ENCODE data around the gene TBC1D22A. TPM values are rescaled to one million over a fixed set of nuclear protein-coding genes. Genes with fewer than 3 reads are reported as not detected.
A peak's percentile ranks its signal among the peaks of the same experiment; 100 is the strongest.

TBC1D22A gene
- total RNA-seq, 4 donors from 2014 or later, result 31.2 to 111 (median 41.8) TPM

DNA sequence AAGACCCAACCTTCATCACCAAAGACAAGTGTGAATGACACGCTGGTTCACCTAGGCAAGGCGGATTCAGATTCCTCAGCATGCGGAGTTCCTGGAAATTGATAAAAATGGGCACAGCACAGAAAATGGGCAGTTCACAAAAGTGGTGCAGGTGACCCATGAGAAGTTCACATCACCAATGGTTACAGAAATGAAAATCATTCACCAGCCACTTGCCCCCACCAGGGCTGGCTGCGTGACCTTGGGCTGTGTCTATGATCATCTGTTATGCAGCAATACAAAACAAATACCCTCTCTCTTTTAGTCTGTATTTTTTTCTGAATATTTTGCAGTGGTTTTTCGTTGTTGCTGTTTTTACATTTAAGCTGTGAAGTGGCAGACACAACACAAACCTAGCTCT lies 415.9 kb downstream of the TBC1D22A start:
- no peak overlapping the region for H3K4me3 ChIP-seq
- DNase-seq, result no peak
- in situ Hi-C loops (cut with MboI; ENCODE audit: low pct_ligation_motif_present in 1 of 4, low pct_unique_long_range_greater_than_20kb in 1 of 4, low sequenced_read_pairs in 3 of 4), result no loop called here

DNA sequence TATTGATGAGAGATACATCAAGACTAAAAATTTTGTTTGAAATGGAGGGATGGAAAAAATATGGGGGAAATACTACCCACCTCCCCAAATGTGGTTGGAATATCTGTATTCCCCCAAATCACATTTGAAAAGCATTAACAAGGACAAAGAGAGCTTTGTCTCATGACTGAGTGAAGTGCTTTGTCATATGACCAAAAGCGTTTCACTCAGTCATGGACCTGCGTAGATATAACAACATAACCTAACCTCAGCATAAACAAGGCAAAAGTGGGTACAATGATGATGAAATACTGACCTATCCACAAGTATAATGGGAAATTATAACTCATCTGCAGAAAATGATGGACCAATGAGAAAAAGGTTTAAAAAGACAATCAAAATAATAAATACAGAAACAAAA lies 418.3 kb downstream of the TBC1D22A start:
- no peaks in the 10 kb centered on the region for H3K36me3 ChIP-seq
- TF ChIP-seq CTCF (IDR thresholded peaks at IDR 0.05), result no peak
- no peak for TF ChIP-seq POLR2A (IDR thresholded peaks at IDR 0.05)
- no peak for TF ChIP-seq EP300 (IDR thresholded peaks at IDR 0.05; ENCODE audit: low read depth)
- TF ChIP-seq POLR2AphosphoS5 (IDR thresholded peaks at IDR 0.05), result no peak
- no peak overlapping the region for H3K27ac ChIP-seq
- intact Hi-C loops (cut with DNase I; ENCODE audit: low total_unique reads), result no loop called here
- H3K9me3 ChIP-seq, result peaks cover 8 to 11% of the 10 kb centered on the region in 2 donors
- in situ Hi-C loops (cut with MboI; ENCODE audit: low pct_ligation_motif_present in 1 of 4, low pct_unique_long_range_greater_than_20kb in 1 of 4, low sequenced_read_pairs in 3 of 4), result no loop called here
- no peak for DNase-seq
- H3K4me3 ChIP-seq, result no peak overlapping the region
- H3K27me3 ChIP-seq, result no peaks in the 10 kb centered on the region
- 85% methylated on average over 2 of the region's 2 CpGs; no CpG with 5 or more reads in 1 of the 2 donors for WGBS, 2 donors (ENCODE audit: low coverage in 1 of 2)
- no peaks in the 10 kb centered on the region for H3K4me1 ChIP-seq

More for the DNA sequence above, 415.9 kb downstream of the TBC1D22A start:
- Histone ChIP-seq H3K27me3 (no peaks in the 10 kb centered on the region), H3K9me3 (no peaks in the 10 kb centered on the region), H3K36me3 (no peaks in the 10 kb centered on the region), H3K4me1 (no peaks in the 10 kb centered on the region), H3K27ac (no peak overlapping the region)
- 84 to 93% methylated on average over 2 to 5 of the region's 5 CpGs for WGBS, 2 donors (ENCODE audit: low coverage in 1 of 2)
- intact Hi-C loops (cut with DNase I; ENCODE audit: low total_unique reads), result no loop called here
- no peak for TF ChIP-seq EP300 (IDR thresholded peaks at IDR 0.05; ENCODE audit: low read depth)
- no peak for TF ChIP-seq POLR2AphosphoS5 (IDR thresholded peaks at IDR 0.05)
- no peak for TF ChIP-seq POLR2A (IDR thresholded peaks at IDR 0.05)
- no peak for TF ChIP-seq CTCF (IDR thresholded peaks at IDR 0.05)

DNA sequence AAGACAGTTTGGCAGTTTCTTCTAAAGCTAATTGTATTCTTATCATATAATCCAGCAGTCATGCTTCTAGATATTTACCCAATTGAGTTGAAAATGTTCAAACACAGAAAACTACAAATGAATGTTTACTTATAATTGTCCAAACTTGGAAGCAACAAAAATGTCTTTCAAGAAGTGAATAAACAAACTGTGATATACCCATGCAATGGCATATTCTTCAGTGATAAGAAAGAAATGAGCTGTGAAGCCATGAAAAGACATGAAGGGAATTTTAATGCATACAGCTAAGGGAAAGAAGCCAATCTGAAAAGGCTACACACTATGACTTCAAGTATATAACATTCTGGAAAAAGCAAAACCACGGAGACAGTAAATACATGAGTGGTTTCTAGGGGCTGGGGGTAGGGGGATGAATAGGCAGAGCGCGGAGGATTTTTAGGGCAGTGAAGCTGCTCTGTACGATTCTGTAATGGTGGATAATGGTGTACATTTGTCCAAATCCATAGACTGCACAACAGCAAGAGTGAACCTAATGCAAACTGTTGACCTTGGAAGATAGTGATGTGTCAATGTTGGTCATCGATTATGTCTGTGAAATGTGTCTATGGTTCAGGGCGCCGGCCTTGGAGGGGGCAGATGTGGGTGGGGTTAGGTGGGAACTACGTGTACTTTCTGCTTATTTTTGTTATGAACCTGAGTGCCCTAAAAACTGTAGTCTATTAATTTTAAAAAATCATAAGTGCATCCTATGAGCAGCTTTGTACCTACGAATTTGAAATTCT lies 424.9 kb downstream of the TBC1D22A start:
- peaks cover 8 to 15% of the 10 kb centered on the region in 2 donors for H3K9me3 ChIP-seq
- 89 to 91% methylated on average over 8 to 9 of the region's 9 CpGs for WGBS, 2 donors (ENCODE audit: low coverage in 1 of 2)
- no peaks in the 10 kb centered on the region for H3K27me3 ChIP-seq
- no peaks in the 10 kb centered on the region for H3K36me3 ChIP-seq
- no peak overlapping the region for H3K27ac ChIP-seq
- no peak overlapping the region for H3K4me3 ChIP-seq
- H3K4me1 ChIP-seq, result no peaks in the 10 kb centered on the region
- TF ChIP-seq POLR2A (IDR thresholded peaks at IDR 0.05) (no peak), POLR2AphosphoS5 (IDR thresholded peaks at IDR 0.05) (no peak)
- in situ Hi-C loops (cut with MboI; ENCODE audit: low pct_ligation_motif_present in 1 of 4, low pct_unique_long_range_greater_than_20kb in 1 of 4, low sequenced_read_pairs in 3 of 4), result no loop called here
- DNase-seq, result no peak
- intact Hi-C loops (cut with DNase I; ENCODE audit: low total_unique reads), result no loop called here

DNA sequence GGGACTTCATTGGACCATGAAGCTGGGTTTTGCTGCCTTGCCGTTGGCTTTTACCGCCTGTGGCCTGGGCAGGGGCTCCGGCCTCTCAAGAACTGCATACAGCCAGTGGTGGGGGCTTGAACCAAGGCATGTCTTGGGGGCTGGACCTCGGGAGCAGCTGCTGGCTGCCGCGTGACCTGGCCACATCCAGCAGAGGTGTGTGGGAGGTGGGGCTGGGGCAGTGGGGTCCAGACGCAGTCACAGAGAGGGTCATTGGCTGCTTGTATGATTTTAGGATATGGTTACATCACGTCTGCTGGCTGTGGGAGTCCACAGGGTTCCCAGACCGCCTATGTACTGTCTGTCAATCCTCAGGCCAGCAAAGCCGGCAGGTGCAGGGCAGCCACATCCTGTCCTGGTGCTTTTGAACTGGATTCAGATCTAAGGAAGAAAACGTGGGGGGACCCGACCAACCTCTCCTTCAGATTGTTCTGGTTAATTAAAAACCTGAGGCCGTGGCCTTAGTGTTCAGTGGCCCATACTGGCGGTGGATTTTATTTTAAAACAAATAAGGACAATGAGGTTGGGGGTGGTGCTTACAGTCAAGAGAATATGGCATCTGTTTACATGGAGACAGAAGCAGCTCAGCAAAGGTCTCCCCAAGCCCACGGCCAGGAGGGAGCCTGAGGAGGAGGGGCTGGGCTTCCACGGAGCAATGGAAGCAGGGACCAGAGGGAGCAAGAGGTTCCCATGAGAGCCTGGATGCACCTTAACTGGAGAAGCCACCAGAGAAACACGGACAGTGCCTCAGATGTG lies 426.0 kb downstream of the TBC1D22A start:
- Histone ChIP-seq H3K27me3 (no peaks in the 10 kb centered on the region), H3K4me3 (no peak overlapping the region), H3K9me3 (peaks cover 8 to 15% of the 10 kb centered on the region in 2 donors), H3K27ac (no peak overlapping the region), H3K4me1 (peaks cover 0 to 2% (median under 1%) of the 10 kb centered on the region in 4 donors), H3K36me3 (no peaks in the 10 kb centered on the region)
- no peak for TF ChIP-seq POLR2AphosphoS5 (IDR thresholded peaks at IDR 0.05)
- in situ Hi-C loops (cut with MboI; ENCODE audit: low pct_ligation_motif_present in 1 of 4, low pct_unique_long_range_greater_than_20kb in 1 of 4, low sequenced_read_pairs in 3 of 4), result no loop called here
- intact Hi-C loops (cut with DNase I; ENCODE audit: low total_unique reads), result no loop called here
- peak; percentile 2 for DNase-seq
- WGBS, 2 donors (ENCODE audit: low coverage in 1 of 2), result 59% methylated on average over 17 of the region's 17 CpGs; no CpG with 5 or more reads in 1 of the 2 donors

Measured in transverse colon (tissue), 4 donors.